ENCODE measurements around the gene ATG16L2. TPM values are rescaled to one million over a fixed set of nuclear protein-coding genes. Genes with fewer than 3 reads are reported as not detected.
A peak's percentile ranks its signal among the peaks of the same experiment; 100 is the strongest.

The ATG16L2 gene
- total and polyA plus RNA-seq, 9 of the 15 experiments (the other 6 are each of a cell fraction or from before 2014, with no cell fraction given): 0.18 to 11.2 (median 6.2) TPM

GRCh38 chr11:72813740-72814285 lies 398 bp upstream of the ATG16L2 start (continued):
- no peak for TF ChIP-seq TSHZ1 (CRISPR knock-in tag; IDR thresholded peaks at IDR 0.05)
- TF ChIP-seq, protein P1, sequence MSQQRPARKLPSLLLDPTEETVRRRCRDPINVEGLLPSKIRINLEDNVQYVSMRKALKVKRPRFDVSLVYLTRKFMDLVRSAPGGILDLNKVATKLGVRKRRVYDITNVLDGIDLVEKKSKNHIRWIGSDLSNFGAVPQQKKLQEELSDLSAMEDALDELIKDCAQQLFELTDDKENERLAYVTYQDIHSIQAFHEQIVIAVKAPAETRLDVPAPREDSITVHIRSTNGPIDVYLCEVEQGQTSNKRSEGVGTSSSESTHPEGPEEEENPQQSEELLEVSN (IDR thresholded peaks at IDR 0.05; ENCODE audit: borderline replicate concordance in 1 of 2, extremely low read depth in 1 of 2, insufficient read depth in 1 of 2, insufficient read length in 1 of 2, low read depth in 1 of 2, low read length in 1 of 2, poor library complexity in 1 of 2, severe bottlenecking in 1 of 2): peak; percentile 52 to 77
- TF ChIP-seq, protein P2, sequence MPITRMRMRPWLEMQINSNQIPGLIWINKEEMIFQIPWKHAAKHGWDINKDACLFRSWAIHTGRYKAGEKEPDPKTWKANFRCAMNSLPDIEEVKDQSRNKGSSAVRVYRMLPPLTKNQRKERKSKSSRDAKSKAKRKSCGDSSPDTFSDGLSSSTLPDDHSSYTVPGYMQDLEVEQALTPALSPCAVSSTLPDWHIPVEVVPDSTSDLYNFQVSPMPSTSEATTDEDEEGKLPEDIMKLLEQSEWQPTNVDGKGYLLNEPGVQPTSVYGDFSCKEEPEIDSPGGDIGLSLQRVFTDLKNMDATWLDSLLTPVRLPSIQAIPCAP (CRISPR knock-in tag; IDR thresholded peaks at IDR 0.05; ENCODE audit: borderline replicate concordance): no peak
- no peak for TF ChIP-seq C11orf30 (IDR thresholded peaks at IDR 0.05; ENCODE audit: low read depth)
- TF ChIP-seq USF1 (CRISPR knock-in tag; IDR thresholded peaks at IDR 0.05): no peak
- TF ChIP-seq ZNF41 (CRISPR knock-in tag; conservative IDR thresholded peaks at IDR 0.05): no peak
- TF ChIP-seq, protein P3, sequence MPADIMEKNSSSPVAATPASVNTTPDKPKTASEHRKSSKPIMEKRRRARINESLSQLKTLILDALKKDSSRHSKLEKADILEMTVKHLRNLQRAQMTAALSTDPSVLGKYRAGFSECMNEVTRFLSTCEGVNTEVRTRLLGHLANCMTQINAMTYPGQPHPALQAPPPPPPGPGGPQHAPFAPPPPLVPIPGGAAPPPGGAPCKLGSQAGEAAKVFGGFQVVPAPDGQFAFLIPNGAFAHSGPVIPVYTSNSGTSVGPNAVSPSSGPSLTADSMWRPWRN (IDR thresholded peaks at IDR 0.05; ENCODE audit: low read depth): no peak
- no peak for TF ChIP-seq BRD4 (IDR thresholded peaks at IDR 0.05)
- TF ChIP-seq ZNF146 (CRISPR knock-in tag; IDR thresholded peaks at IDR 0.05; ENCODE audit: unreplicated experiment): no peak
- peak; percentile 82 for TF ChIP-seq ZNF592 (IDR thresholded peaks at IDR 0.05)
- TF ChIP-seq GTF2E2 (tag; IDR thresholded peaks at IDR 0.05): no peak
- TF ChIP-seq ZNF57 (CRISPR knock-in tag; IDR thresholded peaks at IDR 0.05): no peak
- no peak for TF ChIP-seq ESRRA (IDR thresholded peaks at IDR 0.05; ENCODE audit: borderline replicate concordance, low read depth)
- TF ChIP-seq MAFF (IDR thresholded peaks at IDR 0.05; ENCODE audit: low read length): no peak
- no peak for TF ChIP-seq HNRNPH1 (optimal IDR thresholded peaks at IDR 0.05; ENCODE audit: low read depth, low read length)
- TF ChIP-seq THRAP3 (IDR thresholded peaks at IDR 0.05; ENCODE audit: borderline replicate concordance): no peak

All from K562 (cell line).